SH-SY5Y (cell line): ENCODE results near the gene OR9A2.

ENCODE experiments used
- GATA2 ChIP-seq: IDR thresholded peaks from 2 replicates; pipeline ENCODE4 v1.6.1; 2011; ENCODE audit warnings: mild to moderate bottlenecking, low read depth, low read length
- GATA3 ChIP-seq: IDR thresholded peaks from 2 replicates; pipeline ENCODE4 v1.6.1; 2011; ENCODE audit warnings: low read depth, mild to moderate bottlenecking, low read length, moderate library complexity

DNA sequence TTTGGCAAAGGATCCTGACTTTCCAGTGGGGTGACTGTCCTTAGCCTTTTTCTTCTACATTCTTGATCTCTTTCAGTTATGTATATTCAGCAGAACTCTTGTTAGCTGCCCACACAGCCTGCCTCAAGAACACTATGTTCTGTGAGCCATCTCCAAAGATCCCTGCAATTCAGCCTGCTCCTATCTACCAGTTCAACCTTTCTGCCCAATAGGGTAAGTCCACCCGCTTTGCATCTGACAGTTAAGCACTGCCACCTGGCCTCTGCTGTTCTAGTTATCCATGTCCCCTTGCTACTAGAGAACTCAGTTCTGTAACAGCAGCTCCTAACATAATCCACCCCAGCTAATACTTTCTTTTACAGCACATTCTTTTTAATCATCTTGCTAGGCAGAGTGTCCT, 13.5 kb downstream of the OR9A2 start:
- TF ChIP-seq GATA2 (no peak), GATA3 (no peak)
